GM20000 (cell line): ENCODE data around the gene FMN2.

Experiments used
- DNase-seq: peaks from one replicate; pipeline ENCODE4 v3.0.0; 2012; ENCODE audit warnings: low spot score
- CTCF ChIP-seq: IDR thresholded peaks from 2 replicates; pipeline ENCODE4 v1.5.1; 2012; ENCODE audit warnings: mild to moderate bottlenecking, control low read depth; ENCODE audit errors: extremely low read depth, missing control alignments

Gene FMN2

GRCh38 chr1:240219104-240219503 lies 127.4 kb downstream of the FMN2 start:
- no peak for DNase-seq
- no peak for TF ChIP-seq CTCF

- no peak for DNase-seq
- no peak for TF ChIP-seq CTCF
Observed at GRCh38 chr1:240226102-240226501, 134.4 kb downstream of the FMN2 start.

DNA sequence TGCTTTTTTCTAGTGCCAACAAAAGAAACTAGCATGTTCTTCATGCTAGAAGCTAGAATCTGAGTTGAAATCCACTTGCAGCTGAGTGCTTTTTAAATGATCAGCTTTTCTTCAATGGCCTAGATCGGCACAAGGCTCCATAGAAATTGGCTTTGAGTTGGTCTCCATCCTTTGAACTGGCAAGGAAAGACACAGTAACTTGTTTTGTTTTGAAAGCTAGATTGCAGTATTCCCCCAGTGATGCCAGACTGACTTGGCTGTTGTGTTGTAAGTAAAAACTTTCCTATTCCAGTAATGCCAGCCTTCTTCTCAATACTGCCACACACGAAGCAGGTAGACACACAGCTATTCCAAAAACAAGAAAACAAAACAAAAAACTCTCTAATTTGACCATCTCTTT lies 139.1 kb downstream of the FMN2 start:
- no peak for DNase-seq
- no peak for TF ChIP-seq CTCF

DNA sequence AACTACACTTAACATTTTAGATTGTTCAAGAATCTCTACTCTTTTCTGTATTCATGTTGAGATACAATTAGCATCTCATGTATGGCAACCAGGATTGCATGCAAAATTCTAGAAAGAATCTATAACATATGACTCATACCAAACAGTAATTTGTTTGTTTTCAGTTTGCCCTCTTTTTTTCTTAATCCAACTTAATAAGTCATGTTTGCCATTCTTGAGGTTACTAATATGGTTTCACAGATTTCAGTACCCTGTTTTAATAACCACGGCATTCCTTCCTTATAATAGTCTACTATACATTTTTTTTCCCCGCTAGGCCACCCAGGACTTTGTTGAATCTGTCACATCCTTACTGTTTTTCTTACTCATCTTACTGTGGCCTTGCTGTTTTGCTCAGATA lies 140.8 kb downstream of the FMN2 start:
- no peak for TF ChIP-seq CTCF
- DNase-seq: no peak

DNA sequence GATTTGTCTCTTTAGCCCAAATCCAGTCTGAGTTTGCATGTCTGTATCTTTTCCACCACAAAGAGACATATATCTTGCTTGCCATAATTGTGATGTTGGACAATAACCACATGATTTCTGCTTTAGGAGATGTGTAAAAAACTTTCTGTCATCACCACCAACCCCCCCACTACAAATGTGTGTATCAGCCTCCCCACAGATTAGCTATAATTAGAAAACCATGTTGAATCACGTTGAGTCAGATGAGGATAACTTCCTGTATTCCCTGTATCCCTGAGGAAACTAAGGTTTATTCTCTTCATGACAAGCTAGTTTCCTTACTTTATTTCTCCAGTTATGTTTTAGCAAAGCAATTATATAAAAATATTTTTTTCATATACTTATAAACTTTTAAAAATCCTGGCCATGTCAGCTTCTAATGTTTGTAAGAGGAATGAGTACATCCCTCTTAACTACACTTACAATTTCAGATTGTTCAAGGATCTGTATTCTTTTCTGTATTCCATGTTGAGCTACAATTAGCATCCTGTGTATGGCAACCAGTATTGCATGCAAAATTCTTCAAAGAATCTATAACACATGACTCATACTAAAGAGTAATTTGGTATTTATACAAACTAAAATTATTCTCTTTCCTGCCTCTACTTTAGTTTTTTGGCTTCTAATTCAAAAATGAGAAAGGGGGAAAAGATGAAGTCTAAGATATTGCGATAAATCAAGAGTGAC lies 143.0 kb downstream of the FMN2 start:
- no peak for DNase-seq
- TF ChIP-seq CTCF: no peak

DNA sequence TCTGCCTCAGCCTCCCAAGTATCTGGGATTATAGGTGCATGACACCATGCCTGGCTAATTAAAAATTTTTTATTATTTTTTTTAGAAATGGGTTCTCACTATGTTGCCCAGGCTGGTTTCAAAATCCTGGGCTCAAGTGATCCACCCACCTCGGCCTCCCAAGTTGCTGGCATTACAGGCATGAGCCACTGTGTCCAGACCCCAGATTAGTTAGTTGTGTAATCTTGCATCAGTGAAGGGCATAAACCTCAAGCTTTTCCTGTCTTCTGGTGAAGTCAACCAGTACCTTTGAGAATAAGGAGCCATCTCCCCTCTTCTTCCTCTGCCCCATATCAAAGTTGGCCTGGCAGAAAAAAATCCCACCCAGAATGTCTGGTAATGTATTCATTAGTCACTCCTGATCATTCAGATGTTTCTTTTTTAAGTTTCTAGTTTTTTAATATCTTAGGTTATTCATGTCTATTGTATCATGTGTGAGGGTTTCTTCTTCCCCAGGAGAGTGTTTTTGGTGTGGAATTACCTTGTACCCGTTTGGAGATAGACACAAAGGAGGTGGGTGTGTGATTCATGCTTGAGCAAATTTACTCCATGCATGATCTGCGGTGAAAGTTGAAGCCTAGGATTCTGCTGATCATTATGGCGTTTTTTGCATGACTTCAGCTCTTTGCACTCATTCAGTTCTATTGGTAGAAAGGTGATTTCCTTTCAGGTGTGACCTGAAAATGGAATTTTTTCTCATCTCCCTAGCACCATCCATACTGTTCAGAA lies 144.0 kb downstream of the FMN2 start:
- no peak for DNase-seq
- no peak for TF ChIP-seq CTCF

- no peak for TF ChIP-seq CTCF
Observed at GRCh38 chr1:240237305-240237721, 145.6 kb downstream of the FMN2 start.

More at GRCh38 chr1:240237305-240237721, 145.6 kb downstream of the FMN2 start:
- no peak for DNase-seq
